ENCODE data around the gene CFAP91.

CFAP91 gene

DNA sequence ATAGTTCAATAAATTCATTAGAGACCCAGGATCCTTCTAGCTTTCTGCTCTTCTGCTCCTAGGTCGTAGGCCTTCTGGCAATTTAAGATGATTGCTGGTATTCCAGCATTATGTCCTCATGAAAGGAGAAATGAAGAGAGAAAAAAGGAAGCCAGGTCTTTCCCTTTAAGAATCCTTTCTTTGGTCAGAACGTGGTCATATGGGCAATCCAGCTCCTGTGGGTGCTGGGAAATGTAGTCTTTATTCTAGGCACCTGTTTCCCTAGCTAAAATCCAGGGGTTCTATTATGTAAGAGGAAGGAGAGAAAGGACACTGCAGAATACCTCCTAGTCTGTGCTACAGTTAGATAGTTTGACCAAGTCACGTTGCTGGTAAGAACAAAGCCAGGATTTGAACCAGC is 43.6 kb downstream of the CFAP91 start:
- no peak for DNase-seq

DNA sequence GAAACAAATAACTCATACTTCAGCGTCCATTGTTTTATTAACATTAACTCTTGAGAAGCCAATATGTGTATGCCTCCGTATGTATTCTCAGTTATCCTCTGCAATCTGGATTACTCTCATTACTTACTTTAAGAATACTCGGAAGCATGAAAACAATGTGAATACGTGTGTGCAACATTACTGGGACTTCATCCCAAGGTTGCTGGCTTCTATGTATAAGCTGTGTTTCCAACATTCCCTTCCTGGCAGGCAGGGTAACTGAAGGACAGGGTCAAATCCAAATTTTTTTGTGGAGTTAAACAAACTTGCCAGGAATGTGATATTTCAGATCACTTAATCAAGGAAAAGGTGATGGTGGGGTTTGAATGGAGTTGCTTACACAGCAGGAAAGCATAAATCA is 44.5 kb downstream of the CFAP91 start:
- no peak for DNase-seq

DNA sequence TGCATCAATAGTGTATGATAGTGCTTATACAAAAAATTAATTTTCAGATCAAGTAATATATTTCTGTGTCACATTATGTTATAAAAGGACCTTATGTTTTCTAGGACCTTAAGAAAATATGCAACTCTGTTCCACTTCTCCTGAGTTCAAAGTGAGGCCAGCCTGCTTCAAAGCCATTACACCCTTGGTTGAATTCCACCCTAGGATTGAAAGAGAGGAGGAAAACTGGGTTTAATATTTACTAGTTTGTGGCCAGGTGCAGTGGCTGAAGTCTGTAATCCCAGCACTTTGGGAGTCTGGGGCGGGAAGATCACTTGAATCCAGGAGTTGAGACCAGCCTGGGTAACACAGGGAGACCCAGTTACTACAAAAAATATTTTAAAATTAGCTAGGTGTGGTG is 46.2 kb downstream of the CFAP91 start:
- no peak for DNase-seq

DNA sequence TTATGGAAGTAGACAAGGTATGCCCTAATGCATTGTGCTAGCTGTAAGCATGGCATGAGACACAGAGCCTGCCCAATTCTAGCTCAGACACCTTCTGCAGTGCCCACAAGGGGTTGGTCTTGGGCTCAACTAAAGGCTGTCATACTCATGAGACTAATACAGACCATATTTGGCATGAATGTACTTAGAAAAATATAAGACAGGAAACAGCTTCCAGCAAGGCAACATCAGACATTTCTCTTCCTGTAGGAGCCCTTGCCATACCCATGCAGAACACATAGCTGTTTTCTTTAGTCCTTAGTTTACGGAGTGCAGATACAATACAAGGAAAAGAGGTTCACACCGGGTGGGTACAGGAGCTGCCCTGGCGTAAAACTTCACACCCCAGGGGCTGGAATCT is 48.6 kb downstream of the CFAP91 start:
- DNase-seq: no peak

Data from CD4-positive, alpha-beta T cell treated with Interleukin-17A for 1 hour (primary cell).